Mesothelial cell of epicardium (in vitro differentiated cells): ENCODE results near the gene ZNF106. TPM values are rescaled to one million over a fixed set of nuclear protein-coding genes. Genes with fewer than 3 reads are reported as not detected.

Experiments used
- DNase-seq, 2 experiments: peaks; one replicate each; pipeline ENCODE4 v3.0.0; 2021; ENCODE audit warnings: low spot score in 2 of 2; ENCODE audit not compliant: unreplicated experiment in 2 of 2
- H3K27ac Mint-ChIP-seq: 2 replicates; pipeline ENCODE4 v1.8.0; 2021; ENCODE audit warnings: mixed read lengths
- H3K27me3 Mint-ChIP-seq: 2 replicates; pipeline ENCODE4 v1.8.0; 2021; ENCODE audit warnings: low read depth, mixed read lengths
- H3K36me3 Mint-ChIP-seq: 2 replicates; pipeline ENCODE4 v1.8.0; 2021; ENCODE audit warnings: mixed read lengths
- H3K4me1 Mint-ChIP-seq: 2 replicates; pipeline ENCODE4 v1.8.0; 2021; ENCODE audit warnings: mixed read lengths
- H3K4me3 Mint-ChIP-seq: 2 replicates; pipeline ENCODE4 v1.8.0; 2021; ENCODE audit warnings: mild to moderate bottlenecking, moderate library complexity, mixed read lengths
- H3K9me3 Mint-ChIP-seq: 2 replicates; pipeline ENCODE4 v1.8.0; 2021; ENCODE audit warnings: mixed read lengths
- total RNA-seq: library from RNA; stranded (reverse); gene quantifications from 3 replicates; pipeline ENCODE4 v1.2.1, GENCODE V29; 2021
- TF ChIP-seq, protein P1 (sequence below): fragments of 200-600 bp; sonication (generic); IDR thresholded peaks from one replicate; pipeline ENCODE4 v1.5.0; 2021; ENCODE audit warnings: antibody characterized with exemption; ENCODE audit not compliant: unreplicated experiment

ZNF106 gene
- total RNA-seq, 1 donor from 2014 or later, result 52.9 TPM

DNA sequence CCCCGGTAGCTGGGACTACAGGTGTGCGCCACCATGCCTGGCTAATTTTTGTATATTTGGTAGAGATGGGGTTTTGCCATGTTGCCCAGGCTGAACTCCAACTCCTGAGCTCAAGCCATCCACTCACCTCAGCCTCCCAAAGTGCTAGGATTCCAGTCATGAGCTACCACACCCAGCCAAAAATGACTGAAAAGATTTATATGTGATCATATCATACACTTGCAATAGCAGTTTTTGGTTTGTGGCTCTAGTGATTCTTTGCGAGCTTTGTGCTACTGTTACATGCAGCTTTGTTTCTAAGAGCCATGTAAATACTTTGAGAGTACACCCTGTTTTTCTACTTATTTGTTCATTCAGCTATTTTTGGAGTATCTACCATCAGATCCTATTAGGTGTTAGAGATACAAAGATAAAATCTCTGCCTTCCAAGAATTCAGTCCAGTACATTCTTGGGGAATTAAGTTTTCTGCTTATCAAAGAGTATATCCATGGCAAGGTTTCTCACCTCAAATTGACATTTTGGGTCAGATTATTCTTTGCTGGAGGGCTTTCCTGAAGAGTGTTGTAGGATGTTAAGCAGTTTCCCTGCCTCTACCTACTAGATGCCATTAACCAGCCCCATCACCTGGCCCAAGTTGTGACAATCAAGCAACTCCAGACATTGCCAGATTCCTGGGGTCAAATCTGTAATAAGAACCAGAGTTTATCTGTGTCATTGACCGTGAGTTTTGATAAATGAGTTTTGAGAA, 19.5 kb upstream of the ZNF106 start:
- no peak overlapping the region for H3K4me3 Mint-ChIP-seq
- no peak for DNase-seq
- peaks cover 17% of the 10 kb centered on the region for H3K36me3 Mint-ChIP-seq
- TF ChIP-seq, protein P1, sequence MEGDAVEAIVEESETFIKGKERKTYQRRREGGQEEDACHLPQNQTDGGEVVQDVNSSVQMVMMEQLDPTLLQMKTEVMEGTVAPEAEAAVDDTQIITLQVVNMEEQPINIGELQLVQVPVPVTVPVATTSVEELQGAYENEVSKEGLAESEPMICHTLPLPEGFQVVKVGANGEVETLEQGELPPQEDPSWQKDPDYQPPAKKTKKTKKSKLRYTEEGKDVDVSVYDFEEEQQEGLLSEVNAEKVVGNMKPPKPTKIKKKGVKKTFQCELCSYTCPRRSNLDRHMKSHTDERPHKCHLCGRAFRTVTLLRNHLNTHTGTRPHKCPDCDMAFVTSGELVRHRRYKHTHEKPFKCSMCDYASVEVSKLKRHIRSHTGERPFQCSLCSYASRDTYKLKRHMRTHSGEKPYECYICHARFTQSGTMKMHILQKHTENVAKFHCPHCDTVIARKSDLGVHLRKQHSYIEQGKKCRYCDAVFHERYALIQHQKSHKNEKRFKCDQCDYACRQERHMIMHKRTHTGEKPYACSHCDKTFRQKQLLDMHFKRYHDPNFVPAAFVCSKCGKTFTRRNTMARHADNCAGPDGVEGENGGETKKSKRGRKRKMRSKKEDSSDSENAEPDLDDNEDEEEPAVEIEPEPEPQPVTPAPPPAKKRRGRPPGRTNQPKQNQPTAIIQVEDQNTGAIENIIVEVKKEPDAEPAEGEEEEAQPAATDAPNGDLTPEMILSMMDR, result no peak
- H3K4me1 Mint-ChIP-seq, result peaks cover 15% of the 10 kb centered on the region
- no peaks in the 10 kb centered on the region for H3K27me3 Mint-ChIP-seq
- peak overlapping the region; percentile 11 for H3K27ac Mint-ChIP-seq
- no peaks in the 10 kb centered on the region for H3K9me3 Mint-ChIP-seq

DNA sequence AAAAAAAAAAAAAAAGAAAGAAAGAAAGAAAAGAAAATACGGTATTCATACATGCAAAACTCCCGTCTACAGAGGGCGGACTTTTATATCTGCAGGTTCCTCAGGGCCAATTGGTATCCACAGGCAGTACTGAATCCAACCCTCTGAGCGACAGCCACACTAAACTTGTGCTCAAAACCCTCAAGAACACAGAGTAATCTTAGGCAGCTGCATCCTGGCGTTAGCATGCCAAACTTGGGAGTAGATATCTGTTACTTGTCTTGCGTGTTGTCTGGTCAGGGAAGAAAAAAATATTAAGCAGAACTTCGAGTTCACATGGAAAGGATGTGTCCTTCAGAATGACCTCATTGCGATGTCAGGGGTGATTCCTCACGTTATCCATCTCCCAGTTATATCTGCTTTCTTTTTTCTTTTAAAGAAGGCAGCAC, 17.3 kb upstream of the ZNF106 start:
- Mint-ChIP-seq H3K27me3 (no peaks in the 10 kb centered on the region), H3K9me3 (no peaks in the 10 kb centered on the region), H3K27ac (peak overlapping the region; percentile 80), H3K4me3 (no peak overlapping the region), H3K4me1 (peaks cover 15% of the 10 kb centered on the region), H3K36me3 (peaks cover 4% of the 10 kb centered on the region)
- DNase-seq, result no peak
- TF ChIP-seq, protein P1, result no peak

DNA sequence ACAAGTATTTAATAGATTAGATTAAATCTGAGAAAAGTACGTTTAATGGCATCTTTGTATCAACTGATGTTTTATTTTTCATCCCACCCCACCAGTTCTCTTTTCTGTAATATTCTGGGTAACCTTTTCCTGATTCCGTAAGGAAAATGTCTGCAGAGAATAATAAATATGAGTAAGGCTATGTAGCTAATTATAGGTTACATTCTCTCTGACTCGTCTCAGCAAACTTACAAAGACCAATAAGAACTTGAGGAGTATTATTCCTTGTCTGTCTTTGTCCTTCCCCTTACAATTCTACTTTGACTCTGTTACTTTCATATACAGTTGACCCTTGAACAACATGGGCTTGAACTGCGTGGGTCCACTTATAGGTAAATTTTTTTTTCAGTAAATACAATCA, 16.6 kb upstream of the ZNF106 start:
- H3K4me1 Mint-ChIP-seq, result peaks cover 15% of the 10 kb centered on the region
- H3K36me3 Mint-ChIP-seq, result no peaks in the 10 kb centered on the region
- H3K27ac Mint-ChIP-seq, result peak overlapping the region; percentile 80
- H3K4me3 Mint-ChIP-seq, result no peak overlapping the region
- TF ChIP-seq, protein P1, result no peak
- no peak for DNase-seq
- H3K9me3 Mint-ChIP-seq, result no peaks in the 10 kb centered on the region
- H3K27me3 Mint-ChIP-seq, result no peaks in the 10 kb centered on the region

DNA sequence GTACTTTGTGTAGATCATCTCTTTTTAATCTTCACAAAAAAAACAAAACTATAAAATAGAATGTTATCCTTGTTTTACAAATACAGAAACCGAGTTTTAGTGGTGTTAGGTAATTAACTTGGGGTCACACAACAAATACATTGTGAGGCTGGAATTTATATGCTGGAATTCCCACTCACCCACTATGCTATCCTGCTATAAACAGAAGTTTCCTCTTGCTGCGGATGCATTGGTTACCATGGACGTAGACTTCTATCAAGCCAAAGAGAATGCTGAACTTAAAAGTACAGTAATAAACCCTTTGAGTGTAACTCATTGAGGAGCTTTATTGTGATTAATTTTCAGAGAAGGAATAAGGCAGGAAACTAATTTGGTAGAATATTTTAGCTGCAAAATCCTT, 13.7 kb upstream of the ZNF106 start:
- no peak for DNase-seq

DNA sequence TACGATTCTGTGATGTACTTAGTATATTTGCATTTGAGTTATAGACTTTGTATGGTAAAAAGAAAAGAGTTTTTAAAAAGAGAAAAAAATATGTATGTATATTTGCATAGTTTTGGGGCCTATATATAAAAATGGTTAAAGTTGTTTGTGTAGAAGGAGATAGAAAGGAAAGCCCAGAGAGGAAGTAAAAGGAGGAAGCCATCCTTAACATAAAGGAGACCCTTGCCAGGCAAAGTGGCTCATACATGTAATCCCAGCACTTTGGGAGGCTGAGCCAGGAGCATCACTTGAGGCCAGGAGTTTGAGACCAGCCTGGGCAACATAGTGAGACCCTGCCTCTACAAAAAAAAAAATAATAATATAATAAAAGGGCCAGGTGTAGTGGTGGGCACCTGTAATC, 12.9 kb upstream of the ZNF106 start:
- H3K9me3 Mint-ChIP-seq, result no peaks in the 10 kb centered on the region
- H3K27ac Mint-ChIP-seq, result no peak overlapping the region
- H3K27me3 Mint-ChIP-seq, result no peaks in the 10 kb centered on the region
- DNase-seq, result no peak
- H3K4me1 Mint-ChIP-seq, result peaks cover 13% of the 10 kb centered on the region
- TF ChIP-seq, protein P1, result no peak
- H3K4me3 Mint-ChIP-seq, result no peak overlapping the region
- H3K36me3 Mint-ChIP-seq, result no peaks in the 10 kb centered on the region

More for the DNA sequence above, 13.7 kb upstream of the ZNF106 start:
- H3K9me3 Mint-ChIP-seq, result no peaks in the 10 kb centered on the region
- no peaks in the 10 kb centered on the region for H3K27me3 Mint-ChIP-seq
- no peak overlapping the region for H3K27ac Mint-ChIP-seq
- H3K4me1 Mint-ChIP-seq, result peaks cover 15% of the 10 kb centered on the region
- no peaks in the 10 kb centered on the region for H3K36me3 Mint-ChIP-seq
- TF ChIP-seq, protein P1, result no peak
- H3K4me3 Mint-ChIP-seq, result no peak overlapping the region

DNA sequence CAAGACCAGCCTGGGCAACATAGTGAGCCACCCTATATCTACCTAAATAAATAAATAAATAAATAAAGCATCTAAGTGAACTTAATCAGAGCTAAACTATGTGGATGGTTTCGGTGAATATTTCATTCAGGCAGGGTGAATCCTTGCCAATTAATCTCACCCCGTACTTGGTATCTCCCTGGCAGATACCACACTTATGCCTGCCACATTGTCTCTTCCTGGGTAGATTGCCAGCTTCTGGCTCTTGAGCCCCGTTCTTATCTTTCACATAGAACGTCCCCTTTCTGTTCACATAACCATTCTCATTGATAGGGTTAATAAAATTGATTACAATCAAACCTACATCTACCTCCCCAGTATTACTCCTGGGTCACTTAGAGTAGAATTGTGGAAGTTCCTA, 11.5 kb upstream of the ZNF106 start:
- peaks cover 10% of the 10 kb centered on the region for H3K4me1 Mint-ChIP-seq
- no peaks in the 10 kb centered on the region for H3K27me3 Mint-ChIP-seq
- no peaks in the 10 kb centered on the region for H3K9me3 Mint-ChIP-seq
- TF ChIP-seq, protein P1, result no peak
- no peaks in the 10 kb centered on the region for H3K36me3 Mint-ChIP-seq
- no peak overlapping the region for H3K4me3 Mint-ChIP-seq
- no peak for DNase-seq
- no peak overlapping the region for H3K27ac Mint-ChIP-seq
